Left renal pelvis (tissue), 4 donors: Measurements from ENCODE around the gene SLC22A23. TPM values are rescaled to one million over a fixed set of nuclear protein-coding genes. Genes with fewer than 3 reads are reported as not detected.
A peak's percentile ranks its signal among the peaks of the same experiment; 100 is the strongest.

Experiments
- DNase-seq, 4 donors: peaks; one replicate each; pipeline ENCODE4 v3.0.0-alpha.2; 2013; ENCODE audit warnings: low read depth in 4 of 4, low spot score in 3 of 4
- polyA plus RNA-seq, 4 donors: library from polyadenylated mRNA; unstranded; fragments of 120-200 nt; gene quantifications; one replicate each; pipeline ENCODE4 v1.2.1, GENCODE V29; 2013; ENCODE audit not compliant: insufficient read length in 4 of 4

Gene SLC22A23
- polyA plus RNA-seq, 4 donors: 3.3 to 13.7 (median 11.0) TPM

DNA sequence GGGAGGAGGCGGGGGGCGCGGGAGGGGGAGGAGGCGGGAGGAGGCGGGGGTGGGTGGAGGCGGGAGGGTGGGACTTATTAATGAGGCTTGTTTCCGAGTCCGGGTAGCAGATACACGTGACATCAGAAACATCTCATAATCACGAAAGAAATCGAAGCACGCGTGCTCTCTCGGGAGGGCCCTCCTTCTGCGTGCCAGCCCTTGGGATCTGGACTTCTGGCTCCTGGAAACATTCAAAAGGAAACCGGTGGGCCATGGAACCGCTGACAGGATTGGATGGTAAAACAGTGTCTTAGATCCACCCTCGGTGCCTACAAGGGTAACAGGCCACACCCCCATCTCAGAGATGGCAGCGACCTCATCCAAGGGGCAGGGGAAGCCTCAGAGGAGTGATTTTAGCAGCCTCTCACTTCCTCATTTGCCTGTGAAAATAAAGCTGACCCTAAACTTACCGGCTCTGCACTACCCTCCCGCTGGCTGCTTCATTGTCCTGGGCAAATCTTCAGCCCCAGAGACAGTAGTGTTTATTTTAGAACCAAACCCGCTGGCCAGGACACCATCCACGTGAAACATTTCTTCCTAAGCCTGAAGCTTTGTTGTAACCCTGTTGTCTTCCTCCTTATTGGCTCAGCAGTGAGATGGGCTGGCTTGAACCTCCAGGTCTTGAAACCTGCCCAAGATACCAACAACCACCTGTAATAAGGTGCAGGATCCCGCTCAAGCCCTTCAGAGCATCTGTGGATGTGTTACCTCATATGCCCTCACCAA, 100.6 kb downstream of the SLC22A23 start:
- DNase-seq: peak in 2 of 4 donors; percentile 63 to 64

DNA sequence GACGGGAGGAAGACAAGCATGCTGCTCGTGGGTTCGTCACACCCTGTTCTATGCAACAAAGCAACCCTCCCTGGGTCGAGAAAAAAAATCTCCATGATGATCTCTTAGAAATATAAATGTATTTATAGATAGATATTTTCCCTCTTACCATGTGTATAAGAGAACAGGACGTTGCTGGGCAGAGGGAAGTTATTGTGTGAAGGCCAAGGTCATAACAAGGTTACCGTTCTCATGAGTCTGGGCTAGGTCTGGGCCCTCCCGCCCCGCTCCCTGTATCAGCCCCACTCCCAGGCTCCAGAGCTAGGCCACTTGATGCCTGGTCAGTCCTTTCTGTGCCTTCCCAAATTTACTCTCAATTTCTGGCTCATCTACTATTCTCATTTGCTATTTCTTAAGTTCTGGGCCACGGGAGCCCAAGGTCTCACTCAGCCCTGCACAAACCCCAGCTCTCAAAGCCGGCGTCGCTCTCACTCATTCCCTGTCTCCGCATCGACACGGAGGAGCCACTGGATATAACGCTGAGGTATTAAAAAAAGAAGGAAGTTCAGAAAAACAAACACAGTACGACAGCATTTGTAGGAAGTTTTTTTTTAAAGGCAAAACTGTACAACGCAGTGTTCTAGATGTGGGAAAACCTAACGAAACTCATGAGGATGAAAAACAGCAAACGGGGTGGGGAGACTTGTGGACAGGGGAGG, 101.3 kb downstream of the SLC22A23 start:
- no peak for DNase-seq

GRCh38 chr6:3355011-3355357, 101.9 kb downstream of the SLC22A23 start:
- DNase-seq: no peak

GRCh38 chr6:3353939-3354338, 102.9 kb downstream of the SLC22A23 start:
- DNase-seq: no peak

- DNase-seq: no peak
These were observed 103.5 kb downstream of the SLC22A23 start for GRCh38 chr6:3353213-3353903.

DNA sequence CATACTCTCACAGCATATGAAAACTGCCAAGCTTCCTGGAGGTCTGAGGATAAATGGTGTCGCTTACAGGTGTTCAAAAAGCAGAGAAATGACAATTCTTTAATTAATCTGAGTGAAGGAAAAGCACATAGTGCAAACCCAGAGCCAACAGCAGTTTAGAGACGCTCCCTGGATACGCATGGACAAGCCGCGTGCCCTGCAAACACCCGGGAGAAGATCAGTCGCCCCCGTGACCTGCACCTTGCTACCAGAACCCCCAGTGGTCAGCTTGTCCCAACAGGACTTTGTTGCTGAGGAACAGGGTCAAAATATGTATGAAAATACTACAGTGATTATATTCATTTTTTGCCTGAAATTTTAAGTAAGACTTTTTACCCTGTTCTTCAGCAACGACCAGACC, 104.2 kb downstream of the SLC22A23 start:
- no peak for DNase-seq

- DNase-seq: no peak
These were observed 104.9 kb downstream of the SLC22A23 start for GRCh38 chr6:3351829-3352524.

DNA sequence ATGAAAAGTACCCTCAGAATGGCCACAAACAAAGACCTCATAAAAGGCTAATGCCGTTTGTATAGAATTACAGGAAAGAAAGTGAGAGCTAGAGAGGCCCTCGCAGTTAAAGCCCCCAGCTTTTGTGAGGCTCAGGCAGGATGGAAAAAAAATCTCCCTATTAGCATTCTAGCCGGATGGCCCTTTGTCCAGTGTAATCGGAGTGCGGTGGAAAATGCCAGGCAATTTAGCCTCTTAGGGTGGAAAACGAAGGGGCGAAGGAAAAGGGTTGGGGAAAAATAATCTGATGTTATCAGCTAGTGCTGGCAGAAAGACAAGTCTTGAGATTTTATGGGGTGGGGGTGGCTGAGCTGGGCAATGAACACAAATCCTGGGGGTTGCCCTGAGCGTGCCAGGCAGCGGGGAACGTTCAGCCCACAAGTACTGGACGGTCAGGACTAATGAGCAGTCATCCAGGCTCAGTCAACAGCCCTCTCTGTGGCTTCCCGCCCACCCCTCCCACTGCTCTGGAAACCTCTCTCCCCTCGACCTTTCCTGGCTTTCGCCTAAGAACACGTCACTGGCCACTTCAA, 105.7 kb downstream of the SLC22A23 start:
- no peak for DNase-seq

- no peak for DNase-seq
These were observed 106.5 kb downstream of the SLC22A23 start for GRCh38 chr6:3350252-3350796.

DNA sequence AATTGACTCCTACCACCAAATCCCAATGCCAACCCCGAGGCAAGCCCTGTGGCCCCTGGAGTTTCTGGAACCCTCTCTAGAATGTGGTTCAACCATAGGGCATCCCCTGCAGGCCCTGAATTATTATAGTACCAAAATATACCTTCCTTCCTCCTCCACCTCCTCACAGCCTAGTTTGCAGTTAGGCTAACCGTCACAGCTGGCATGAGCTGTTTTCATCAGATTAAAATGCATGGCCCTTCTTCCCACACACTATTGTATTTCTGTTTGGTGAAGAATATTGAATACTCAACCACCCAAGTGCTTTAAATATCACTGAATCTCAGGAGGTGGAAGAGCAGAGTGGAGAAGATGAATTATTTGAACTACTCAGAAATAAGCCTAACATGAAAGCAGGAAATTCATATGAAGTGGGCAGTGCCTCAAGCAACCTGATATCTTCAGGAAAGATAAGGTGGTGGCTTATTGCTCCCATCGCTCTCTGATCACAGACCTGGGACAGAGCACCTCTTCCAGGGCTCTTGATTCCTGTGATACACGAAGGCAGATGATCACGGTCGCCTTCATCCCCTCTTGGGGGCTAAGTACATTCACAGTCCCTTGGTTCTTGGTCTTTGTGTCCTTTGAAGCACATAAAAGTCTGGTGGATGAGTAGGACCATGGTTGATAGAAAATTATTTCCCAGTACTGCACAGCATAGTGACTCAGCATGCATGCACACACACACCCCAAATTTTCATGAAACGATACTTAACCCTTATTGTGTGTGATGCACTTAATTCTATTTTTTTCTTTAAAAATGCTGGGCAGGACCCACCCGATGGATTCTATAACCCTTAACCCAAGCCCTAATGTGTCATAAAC, 107.2 kb downstream of the SLC22A23 start:
- no peak for DNase-seq

GRCh38 chr6:3348821-3349220, 108.0 kb downstream of the SLC22A23 start:
- DNase-seq: no peak

DNA sequence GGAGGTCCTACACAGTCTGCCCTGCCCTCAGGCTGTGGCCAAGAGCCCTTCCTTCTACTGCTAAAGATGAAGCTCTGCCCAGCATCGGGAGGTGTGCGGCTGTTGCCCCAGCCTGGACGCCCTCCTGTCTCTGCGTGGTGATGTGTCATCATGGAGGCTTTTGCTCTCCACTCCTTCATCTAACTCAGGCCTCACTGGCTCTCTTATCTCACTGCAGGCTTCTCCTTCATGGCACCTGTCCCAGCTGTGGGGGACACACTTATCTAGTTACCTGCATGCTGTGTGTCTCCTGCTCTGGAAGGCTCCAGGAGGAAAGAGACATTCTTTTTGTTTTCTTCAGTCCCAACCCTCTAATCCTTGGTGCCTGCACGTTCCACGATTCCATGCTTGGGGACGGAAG, 109.0 kb downstream of the SLC22A23 start:
- DNase-seq: no peak

GRCh38 chr6:3347247-3347646, 109.6 kb downstream of the SLC22A23 start:
- DNase-seq: no peak

DNA sequence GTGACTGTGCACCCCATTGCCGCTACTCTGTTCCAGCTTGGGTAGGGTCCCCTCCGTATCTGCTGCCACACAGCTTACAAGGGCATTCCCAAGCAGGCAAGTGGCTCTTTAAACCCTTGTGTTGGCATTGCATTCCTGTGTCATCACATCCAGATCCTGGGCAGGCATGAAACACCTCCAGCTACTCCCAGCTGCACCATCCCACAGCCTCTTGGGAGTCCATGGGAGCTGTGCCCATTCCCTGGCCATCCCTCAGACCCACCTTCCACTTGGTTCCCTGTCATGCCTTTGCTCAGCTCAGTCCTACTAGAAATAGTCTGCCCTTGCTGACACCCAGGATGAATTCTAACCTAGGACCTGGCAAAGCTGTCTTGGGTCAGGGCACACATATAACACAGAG, 110.4 kb downstream of the SLC22A23 start:
- DNase-seq: no peak

GRCh38 chr6:3345836-3346235, 111.0 kb downstream of the SLC22A23 start:
- no peak for DNase-seq

DNA sequence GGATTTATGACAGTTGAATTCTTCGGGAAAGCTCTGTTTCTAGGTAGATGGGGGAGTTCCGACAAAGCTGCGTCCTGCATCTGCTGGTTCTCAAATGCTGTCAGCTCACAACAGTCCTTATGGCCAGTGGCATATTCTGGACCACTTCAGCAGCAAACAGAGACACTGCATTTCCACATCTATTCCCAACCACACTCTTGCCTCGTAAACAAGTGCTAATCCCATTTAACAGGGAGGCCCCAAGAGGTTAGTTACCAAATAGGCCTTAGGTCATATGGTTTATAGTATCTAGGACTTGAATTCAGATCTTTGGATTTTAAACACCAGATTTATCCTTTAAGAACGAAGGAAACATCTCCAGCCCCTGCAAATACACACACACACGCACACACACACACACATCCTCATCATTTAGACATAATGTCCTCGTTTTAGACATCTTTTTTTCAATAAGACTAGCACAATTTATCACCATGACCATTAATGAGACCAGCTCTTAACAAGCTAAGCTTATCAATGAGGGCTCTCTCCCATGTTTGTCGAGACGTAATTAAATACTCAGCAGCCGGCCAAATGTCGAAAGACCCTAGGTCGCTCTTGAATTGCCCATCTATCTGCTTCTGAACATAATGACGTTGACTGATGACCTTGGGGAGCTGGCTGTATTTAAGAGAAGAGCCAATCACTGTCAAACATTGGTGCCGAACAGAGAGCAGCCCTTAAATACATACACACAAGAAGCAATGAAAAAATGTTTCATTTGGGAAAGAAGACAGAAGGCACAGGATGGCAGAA, 113.6 kb downstream of the SLC22A23 start:
- no peak for DNase-seq

GRCh38 chr6:3341467-3341866, 115.4 kb downstream of the SLC22A23 start:
- no peak for DNase-seq

DNA sequence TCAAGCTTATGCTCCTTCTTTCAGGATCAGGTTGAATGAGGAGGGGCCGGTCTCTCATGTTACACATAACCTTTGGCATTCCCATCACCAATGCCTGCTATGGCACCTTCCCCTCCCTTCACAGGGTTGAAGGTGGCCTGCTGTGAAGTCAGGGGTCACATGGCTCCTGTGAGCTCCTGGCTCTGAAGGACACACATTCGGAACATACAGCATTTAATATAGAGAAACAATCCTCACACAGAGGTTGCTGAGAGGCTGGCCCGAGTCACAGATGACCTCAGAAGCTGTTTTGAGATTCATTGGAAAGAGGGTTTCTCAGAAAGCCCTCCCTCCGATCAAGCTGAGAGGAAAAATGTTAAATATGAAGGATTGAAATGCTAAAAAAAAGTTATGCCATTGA, 116.0 kb downstream of the SLC22A23 start:
- DNase-seq: no peak

- no peak for DNase-seq
These were observed 116.5 kb downstream of the SLC22A23 start for GRCh38 chr6:3340358-3340802.
